ENCODE results near the gene BMX. TPM values are rescaled to one million over a fixed set of nuclear protein-coding genes. Genes with fewer than 3 reads are reported as not detected.

Gene BMX
- total RNA-seq, 5 donors from 2014 or later (not counting 1 experiment from before 2014, with no cell fraction given): not detected

Other genes starting within 250 kb of the BMX start
- 1 to 10 TPM in 1 of 5 donors, under 1 TPM in 3, not detected in 1; 0.23 to 1.3 (median 0.46) TPM for gene ASB9, start 230.7 kb upstream of the BMX start, total RNA-seq
- not detected for gene ASB11, start 185.2 kb upstream of the BMX start, total RNA-seq
- 10 to 100 TPM; 15.9 to 95.0 (median 22.6) TPM for gene PIGA, start 165.3 kb upstream of the BMX start, total RNA-seq
- gene VEGFD, start 116.4 kb upstream of the BMX start, total RNA-seq: not detected
- under 1 TPM in 1 of 5 donors, not detected in 4; 0.51 TPM for gene PIR, start 7.5 kb upstream of the BMX start, total RNA-seq
- not detected for gene ACE2, start 100.2 kb downstream of the BMX start, total RNA-seq
- under 1 TPM; 0.38 to 0.79 (median 0.45) TPM for gene CLTRN, start 164.0 kb downstream of the BMX start, total RNA-seq
- gene CA5B, start 237.5 kb downstream of the BMX start, total RNA-seq: 10 to 100 TPM; 34.2 to 80.9 (median 44.6) TPM

Measured in T-cell (primary cell).